Right lobe of liver (tissue), 4 donors: ENCODE data around the gene LOXL1.

Experiments used
- POLR2A ChIP-seq: fragments of 450-650 bp; IDR thresholded peaks from one replicate; pipeline ENCODE4 v1.6.1; 2017; ENCODE audit warnings: antibody characterized with exemption, mild to moderate bottlenecking
- TF ChIP-seq, protein P1 (sequence below), 4 donors: fragments of 200-600 bp in 3 of 4; fragments of 450-650 bp in 1 of 4; IDR thresholded peaks; one replicate each; pipeline versions ENCODE4 v1.5.1 to v1.8.0; 2016 to 2022; ENCODE audit warnings: antibody characterized with exemption in 4 of 4, mild to moderate bottlenecking in 2 of 4
- donor health status: DM: no; HTN: no; CAD: no.
- donor health status: DM: no; HTN: no; CAD: no.
- donor health status: DM: no; HTN: yes; CAD: no.

DNA sequence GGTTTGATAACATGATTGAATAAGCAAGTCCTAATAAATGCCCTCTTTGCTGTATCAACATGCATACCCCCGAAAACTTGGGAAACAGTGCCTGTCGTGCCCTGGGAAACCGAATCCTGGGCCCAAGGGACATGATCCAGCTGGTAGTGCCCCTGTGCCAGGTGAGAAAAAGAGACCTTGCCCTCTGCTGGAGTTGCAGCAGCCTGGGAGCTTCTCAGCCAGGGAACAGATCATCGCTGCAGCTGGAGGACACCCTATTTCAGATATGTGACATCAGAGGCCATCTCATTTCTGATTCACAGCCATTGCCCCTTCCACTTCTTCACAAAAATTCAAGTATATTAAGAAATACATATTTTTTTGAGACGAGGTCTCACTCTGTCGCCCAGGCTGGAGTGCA is 33.5 kb downstream of the LOXL1 start:
- TF ChIP-seq, protein P1, sequence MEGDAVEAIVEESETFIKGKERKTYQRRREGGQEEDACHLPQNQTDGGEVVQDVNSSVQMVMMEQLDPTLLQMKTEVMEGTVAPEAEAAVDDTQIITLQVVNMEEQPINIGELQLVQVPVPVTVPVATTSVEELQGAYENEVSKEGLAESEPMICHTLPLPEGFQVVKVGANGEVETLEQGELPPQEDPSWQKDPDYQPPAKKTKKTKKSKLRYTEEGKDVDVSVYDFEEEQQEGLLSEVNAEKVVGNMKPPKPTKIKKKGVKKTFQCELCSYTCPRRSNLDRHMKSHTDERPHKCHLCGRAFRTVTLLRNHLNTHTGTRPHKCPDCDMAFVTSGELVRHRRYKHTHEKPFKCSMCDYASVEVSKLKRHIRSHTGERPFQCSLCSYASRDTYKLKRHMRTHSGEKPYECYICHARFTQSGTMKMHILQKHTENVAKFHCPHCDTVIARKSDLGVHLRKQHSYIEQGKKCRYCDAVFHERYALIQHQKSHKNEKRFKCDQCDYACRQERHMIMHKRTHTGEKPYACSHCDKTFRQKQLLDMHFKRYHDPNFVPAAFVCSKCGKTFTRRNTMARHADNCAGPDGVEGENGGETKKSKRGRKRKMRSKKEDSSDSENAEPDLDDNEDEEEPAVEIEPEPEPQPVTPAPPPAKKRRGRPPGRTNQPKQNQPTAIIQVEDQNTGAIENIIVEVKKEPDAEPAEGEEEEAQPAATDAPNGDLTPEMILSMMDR (IDR thresholded peaks at IDR 0.05): no peak
- TF ChIP-seq POLR2A: no peak
